Fibroblast of pulmonary artery (primary cell): ENCODE measurements around the gene TBCD.

Experiments
- DNase-seq: peaks from one replicate; pipeline ENCODE4 v3.0.0-alpha.2; 2010; ENCODE audit warnings: low read depth
- H3K4me3 ChIP-seq: replicated peaks from 2 replicates; pipeline ENCODE4 v1.5.1; 2011; ENCODE audit warnings: low read depth, mild to moderate bottlenecking, control low read depth, low read length, moderate library complexity
- TF ChIP-seq, protein P1 (sequence below): IDR thresholded peaks from 2 replicates; pipeline ENCODE4 v1.5.1; 2011; ENCODE audit warnings: mild to moderate bottlenecking, control low read depth, low read length, inconsistent platforms; ENCODE audit errors: missing control alignments

The TBCD gene

DNA sequence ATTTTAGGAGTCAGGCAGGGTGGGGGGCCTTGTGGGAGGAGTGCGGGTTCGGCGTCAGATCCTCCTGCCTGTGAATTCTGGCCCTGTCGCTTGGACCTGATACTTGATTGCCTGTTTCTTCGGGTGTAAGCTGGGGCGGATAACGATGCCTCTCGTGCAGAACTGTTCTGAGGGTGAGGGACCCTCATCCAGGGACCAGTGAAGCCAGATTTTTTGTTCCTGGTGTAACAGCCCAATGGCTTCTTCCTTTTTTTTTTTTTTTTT, 1.3 kb downstream of the TBCD start:
- peak overlapping the region; percentile 74 for H3K4me3 ChIP-seq
- TF ChIP-seq, protein P1, sequence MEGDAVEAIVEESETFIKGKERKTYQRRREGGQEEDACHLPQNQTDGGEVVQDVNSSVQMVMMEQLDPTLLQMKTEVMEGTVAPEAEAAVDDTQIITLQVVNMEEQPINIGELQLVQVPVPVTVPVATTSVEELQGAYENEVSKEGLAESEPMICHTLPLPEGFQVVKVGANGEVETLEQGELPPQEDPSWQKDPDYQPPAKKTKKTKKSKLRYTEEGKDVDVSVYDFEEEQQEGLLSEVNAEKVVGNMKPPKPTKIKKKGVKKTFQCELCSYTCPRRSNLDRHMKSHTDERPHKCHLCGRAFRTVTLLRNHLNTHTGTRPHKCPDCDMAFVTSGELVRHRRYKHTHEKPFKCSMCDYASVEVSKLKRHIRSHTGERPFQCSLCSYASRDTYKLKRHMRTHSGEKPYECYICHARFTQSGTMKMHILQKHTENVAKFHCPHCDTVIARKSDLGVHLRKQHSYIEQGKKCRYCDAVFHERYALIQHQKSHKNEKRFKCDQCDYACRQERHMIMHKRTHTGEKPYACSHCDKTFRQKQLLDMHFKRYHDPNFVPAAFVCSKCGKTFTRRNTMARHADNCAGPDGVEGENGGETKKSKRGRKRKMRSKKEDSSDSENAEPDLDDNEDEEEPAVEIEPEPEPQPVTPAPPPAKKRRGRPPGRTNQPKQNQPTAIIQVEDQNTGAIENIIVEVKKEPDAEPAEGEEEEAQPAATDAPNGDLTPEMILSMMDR = no peak

DNA sequence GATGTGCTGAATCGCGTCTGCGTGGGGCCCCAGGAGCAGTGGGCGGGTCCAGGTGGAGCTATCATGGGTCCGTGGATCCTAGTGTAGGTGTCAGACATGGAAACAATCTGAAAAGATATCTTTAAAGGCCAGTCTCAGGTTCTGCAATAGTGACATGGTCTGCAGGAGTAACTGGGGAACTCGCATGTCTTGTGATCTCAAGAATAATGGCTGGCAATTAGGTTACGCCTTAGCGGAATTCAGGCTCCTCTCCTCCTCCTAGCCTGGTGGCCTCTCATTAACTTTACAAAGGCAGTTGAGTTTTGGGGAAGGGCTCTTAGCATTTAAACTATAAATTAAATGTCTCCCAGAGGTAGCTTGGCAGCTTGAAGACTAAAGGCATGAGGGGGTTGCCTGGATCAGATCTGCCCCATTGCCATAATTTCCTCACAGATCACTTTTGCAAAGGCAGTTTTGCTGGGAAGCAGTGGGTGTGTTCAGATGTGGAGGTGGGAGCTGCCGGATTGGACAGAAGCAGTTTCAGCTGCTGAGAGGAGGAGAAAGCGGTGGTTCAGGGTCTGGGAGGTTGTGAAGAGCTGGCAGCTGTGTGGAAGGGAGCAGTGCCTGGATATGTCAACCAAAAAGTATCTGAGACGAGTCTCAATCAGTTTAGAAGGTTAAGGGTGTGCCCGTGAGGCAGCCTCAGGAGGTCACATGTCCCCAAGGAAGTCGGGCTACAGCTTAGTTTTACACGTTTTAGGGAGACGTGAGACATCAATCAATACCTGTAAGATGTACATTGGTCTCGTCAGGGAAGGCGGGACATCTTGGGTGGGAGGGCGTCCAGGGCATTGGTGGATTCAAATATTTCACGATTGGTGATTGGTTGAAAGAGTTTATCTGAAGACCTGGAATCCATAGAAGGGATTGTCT, 2.7 kb downstream of the TBCD start:
- H3K4me3 ChIP-seq = no peak overlapping the region
- TF ChIP-seq, protein P1 = no peak
- no peak for DNase-seq

More for the DNA sequence above, 1.3 kb downstream of the TBCD start:
- no peak for DNase-seq

DNA sequence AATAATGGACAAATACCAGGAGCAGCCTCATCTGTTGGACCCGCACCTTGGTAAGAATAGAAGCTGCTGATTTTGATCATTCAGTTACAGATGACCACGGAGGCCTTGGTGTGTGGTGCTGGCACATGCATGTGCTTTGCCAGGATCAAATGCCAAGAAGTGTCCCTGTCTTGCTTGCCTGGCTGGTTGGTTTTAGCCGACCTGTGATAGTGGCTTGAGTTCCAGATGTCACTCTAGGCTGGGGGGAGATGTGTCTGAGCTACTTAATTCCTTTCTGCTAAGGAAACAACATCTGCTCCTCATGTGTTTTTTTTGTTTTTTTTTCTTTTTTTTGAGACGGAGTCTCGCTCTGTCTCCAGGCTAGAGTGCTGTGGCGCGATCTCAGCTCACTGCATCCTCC, 4.3 kb downstream of the TBCD start:
- no peak for DNase-seq
- H3K4me3 ChIP-seq = no peak overlapping the region
- TF ChIP-seq, protein P1 = no peak

- TF ChIP-seq, protein P1 = no peak
Measured at GRCh38 chr17:82765371-82765770, 13.5 kb downstream of the TBCD start.

GRCh38 chr17:82767041-82767754, 15.3 kb downstream of the TBCD start:
- no peak overlapping the region for H3K4me3 ChIP-seq
- TF ChIP-seq, protein P1 = peak; percentile 62
- DNase-seq = peak; percentile 59

More at GRCh38 chr17:82765371-82765770, 13.5 kb downstream of the TBCD start:
- no peak for DNase-seq
- H3K4me3 ChIP-seq = no peak overlapping the region

DNA sequence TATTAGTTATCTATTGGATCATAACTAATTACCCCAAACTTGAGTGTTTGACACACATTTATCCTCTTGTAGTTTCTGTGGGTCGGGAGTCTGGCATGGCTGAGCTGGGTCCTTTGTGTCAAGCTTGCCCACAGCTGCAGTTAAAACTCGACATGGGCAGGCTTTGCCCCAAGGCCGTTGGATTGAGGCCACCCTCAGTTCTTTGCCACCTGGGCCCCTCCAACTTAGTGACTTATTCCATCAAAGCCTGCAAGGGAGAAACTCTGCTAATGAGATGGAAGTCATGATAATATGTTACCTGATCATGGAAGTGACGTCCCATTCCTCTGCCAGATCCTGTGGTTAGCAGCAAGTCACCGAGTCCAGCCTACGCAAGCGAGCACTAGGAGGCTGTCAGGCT, 17.2 kb downstream of the TBCD start:
- no peak overlapping the region for H3K4me3 ChIP-seq
- no peak for DNase-seq
- TF ChIP-seq, protein P1 = no peak
